HG02852 (cell line): ENCODE measurements around the gene MMP24OS.

Source experiments
- ATAC-seq: cut with Tn5 transposase; IDR thresholded peaks from one replicate; pipeline ENCODE4 v1.9.1; 2021; ENCODE audit warnings: mild to moderate bottlenecking, moderate library complexity; ENCODE audit not compliant: unreplicated experiment

Gene MMP24OS

GRCh38 chr20:35306931-35307517 lies 29.1 kb upstream of the MMP24OS start:
- no peak for ATAC-seq

- ATAC-seq = no peak
These were observed 28.0 kb upstream of the MMP24OS start for GRCh38 chr20:35305682-35306556.

- no peak for ATAC-seq
These were observed 27.0 kb upstream of the MMP24OS start for GRCh38 chr20:35304956-35305355.

- no peak for ATAC-seq
These were observed 26.0 kb upstream of the MMP24OS start for GRCh38 chr20:35303735-35304491.

GRCh38 chr20:35303382-35303734 lies 25.4 kb upstream of the MMP24OS start:
- ATAC-seq = no peak

- no peak for ATAC-seq
These were observed 24.8 kb upstream of the MMP24OS start for GRCh38 chr20:35302421-35303335.

- no peak for ATAC-seq
These were observed 23.5 kb upstream of the MMP24OS start for GRCh38 chr20:35301426-35301825.

GRCh38 chr20:35300469-35301262 lies 22.7 kb upstream of the MMP24OS start:
- no peak for ATAC-seq

- no peak for ATAC-seq
These were observed 21.9 kb upstream of the MMP24OS start for GRCh38 chr20:35299780-35300179.

- ATAC-seq = no peak
These were observed 20.3 kb upstream of the MMP24OS start for GRCh38 chr20:35298264-35298663.

- ATAC-seq = no peak
These were observed 19.8 kb upstream of the MMP24OS start for GRCh38 chr20:35297740-35298139.

- ATAC-seq = no peak
These were observed 19.2 kb upstream of the MMP24OS start for GRCh38 chr20:35297155-35297554.

- no peak for ATAC-seq
These were observed 18.2 kb upstream of the MMP24OS start for GRCh38 chr20:35296101-35296554.

GRCh38 chr20:35295674-35296073 lies 17.8 kb upstream of the MMP24OS start:
- ATAC-seq = no peak

- no peak for ATAC-seq
These were observed 17.1 kb upstream of the MMP24OS start for GRCh38 chr20:35295058-35295457.

GRCh38 chr20:35294293-35294685 lies 16.4 kb upstream of the MMP24OS start:
- no peak for ATAC-seq

GRCh38 chr20:35293303-35294292 lies 15.7 kb upstream of the MMP24OS start:
- no peak for ATAC-seq

GRCh38 chr20:35292504-35293285 lies 14.8 kb upstream of the MMP24OS start:
- no peak for ATAC-seq
